Activated T-cell treated with anti-CD3 and anti-CD28 coated beads, Interleukin-2, amount 50 U/mL, for 72 hours (primary cell): ENCODE results near the gene SCAF1. TPM values are rescaled to one million over a fixed set of nuclear protein-coding genes. Genes with fewer than 3 reads are reported as not detected.
A peak's percentile ranks its signal among the peaks of the same experiment; 100 is the strongest.

Source experiments
- ATAC-seq, 2 donors: fragments of 150-1000 bp; cut with Tn5 transposase; replicated peaks in 1 of 2; 2 replicates each; pipeline ENCODE4 v1.10.0; 2021; ENCODE audit warnings: moderate library complexity in 2 of 2, mild to moderate bottlenecking in 1 of 2
- DNase-seq, 2 donors: peaks; one replicate each; pipeline ENCODE4 v3.0.0; 2021 to 2022; ENCODE audit warnings: mixed read lengths in 1 of 2
- H3K27ac Mint-ChIP-seq: one replicate; pipeline ENCODE4 v1.8.0; 2022; ENCODE audit warnings: mild to moderate bottlenecking, moderate library complexity, mixed read lengths
- H3K27me3 Mint-ChIP-seq: one replicate; pipeline ENCODE4 v1.8.0; 2022; ENCODE audit warnings: low read depth, mixed read lengths
- H3K36me3 Mint-ChIP-seq, 2 donors: one replicate each; pipeline ENCODE4 v1.8.0; 2022; ENCODE audit warnings: mixed read lengths in 2 of 2, mild to moderate bottlenecking in 1 of 2; ENCODE audit not compliant: insufficient read depth in 2 of 2
- H3K4me1 Mint-ChIP-seq: one replicate; pipeline ENCODE4 v1.8.0; 2022; ENCODE audit warnings: low read depth, mixed read lengths
- H3K4me3 Mint-ChIP-seq, 2 donors: one replicate each; pipeline ENCODE4 v1.8.0; 2022; ENCODE audit warnings: mild to moderate bottlenecking in 2 of 2, mixed read lengths in 2 of 2, moderate library complexity in 2 of 2
- H3K9me3 Mint-ChIP-seq, 2 donors: one replicate each; pipeline ENCODE4 v1.8.0; 2022; ENCODE audit warnings: mixed read lengths in 2 of 2
- total RNA-seq, 2 donors: library from RNA; stranded (reverse); gene quantifications; one replicate each; pipeline ENCODE4 v1.2.3, GENCODE V29; 2022

Gene SCAF1
- total RNA-seq, 2 donors from 2014 or later: 57.7 to 60.1 TPM

DNA sequence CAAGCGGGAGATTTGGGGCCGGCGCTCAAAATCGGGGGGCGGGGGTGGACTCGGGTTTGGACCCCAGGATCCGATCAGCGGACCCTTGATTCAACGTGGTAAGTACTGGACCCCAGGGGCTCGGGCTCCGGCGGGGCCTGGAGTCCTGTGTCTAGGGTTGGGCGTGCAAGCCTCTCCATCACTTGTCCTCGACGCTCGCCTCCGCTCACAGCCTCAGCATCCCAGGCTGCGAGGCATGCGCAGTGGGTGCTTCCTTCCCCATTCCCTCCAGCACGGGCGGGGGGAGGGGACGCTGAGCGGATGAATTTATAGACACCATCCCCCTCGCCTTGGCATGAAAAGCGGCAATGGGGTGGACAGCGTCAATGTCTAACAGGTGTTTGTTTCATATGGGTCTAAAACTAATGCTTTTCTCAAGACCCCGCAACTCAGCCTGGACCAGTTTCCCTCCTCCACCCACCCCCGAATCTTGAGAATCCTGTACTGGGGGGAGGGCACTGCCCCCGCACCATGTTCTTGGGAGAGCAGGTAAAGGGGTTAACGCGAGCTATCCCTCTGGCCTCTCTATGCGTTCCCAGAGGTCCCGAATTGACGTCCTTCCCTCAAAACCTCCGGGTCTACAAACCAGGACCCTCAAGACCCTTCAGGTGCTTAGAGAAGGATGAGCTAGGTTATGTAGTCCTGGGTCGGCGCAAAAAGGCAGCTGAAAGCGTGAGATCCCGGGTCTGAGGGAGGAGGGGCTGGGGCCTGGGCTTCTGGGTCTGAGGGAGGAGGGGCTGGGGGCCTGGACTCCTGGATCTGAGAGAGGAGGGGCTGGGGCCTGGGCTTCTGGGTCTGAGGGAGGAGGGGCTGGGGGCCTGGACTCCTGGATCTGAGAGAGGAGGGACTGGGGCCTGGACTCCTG is 49.5 kb downstream of the SCAF1 start:
- Mint-ChIP-seq H3K27me3 (peaks cover 13% of the 10 kb centered on the region), H3K4me1 (peaks cover 28% of the 10 kb centered on the region), H3K4me3 (peak overlapping the region; percentile 84 to 93), H3K9me3 (no peaks in the 10 kb centered on the region), H3K36me3 (peaks cover 5 to 6% of the 10 kb centered on the region in 2 donors), H3K27ac (no peak overlapping the region)
- ATAC-seq (peak in 1 of 2 donors; percentile 43), DNase-seq (no peak)

DNA sequence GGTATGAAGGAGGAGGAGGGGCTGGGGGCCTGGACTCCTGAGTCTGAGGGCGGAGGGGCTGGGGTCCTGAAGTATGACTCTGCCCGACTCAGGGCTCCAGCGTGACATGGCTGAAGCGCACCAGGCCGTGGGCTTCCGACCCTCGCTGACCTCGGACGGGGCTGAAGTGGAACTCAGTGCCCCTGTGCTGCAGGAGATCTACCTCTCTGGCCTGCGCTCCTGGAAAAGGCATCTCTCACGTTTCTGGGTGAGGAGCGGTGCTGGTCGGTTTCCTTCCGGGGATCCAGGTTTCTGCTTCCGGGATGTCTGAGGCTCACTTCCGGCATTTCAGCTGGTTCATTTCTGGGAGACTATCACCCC is 50.1 kb downstream of the SCAF1 start:
- Mint-ChIP-seq H3K4me3 (no peak overlapping the region), H3K4me1 (peaks cover 28% of the 10 kb centered on the region), H3K27ac (no peak overlapping the region)

DNA sequence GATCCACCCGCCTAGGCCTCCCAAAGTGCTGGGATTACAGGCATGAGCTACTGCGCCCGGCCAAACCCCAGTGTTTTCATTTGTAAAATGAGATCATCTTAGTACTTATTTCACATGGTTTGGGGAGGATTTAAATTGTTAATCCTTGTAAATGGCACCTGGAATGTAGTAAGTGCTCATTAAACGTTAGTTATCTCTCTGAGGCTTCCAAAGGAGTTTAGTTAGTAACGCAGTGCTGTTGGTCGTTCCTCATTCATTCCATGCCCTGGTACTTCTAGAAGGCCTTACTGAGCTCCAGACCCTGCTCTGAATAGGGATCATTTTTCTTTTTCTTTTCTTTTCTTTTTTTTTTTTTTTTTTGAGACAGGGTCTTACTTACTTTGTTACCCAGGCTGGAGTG is 54.1 kb downstream of the SCAF1 start:
- Mint-ChIP-seq H3K27me3 (peaks cover 4% of the 10 kb centered on the region), H3K36me3 (no peaks in the 10 kb centered on the region), H3K4me1 (peaks cover 4% of the 10 kb centered on the region), H3K27ac (no peak overlapping the region), H3K4me3 (no peak overlapping the region), H3K9me3 (no peaks in the 10 kb centered on the region)
- ATAC-seq: no peak
- DNase-seq: no peak

More for the DNA sequence above, 50.1 kb downstream of the SCAF1 start:
- H3K36me3 Mint-ChIP-seq: peaks cover 5 to 6% of the 10 kb centered on the region in 2 donors
- ATAC-seq (no peak), DNase-seq (no peak)
- H3K9me3 Mint-ChIP-seq: no peaks in the 10 kb centered on the region
- peaks cover 13% of the 10 kb centered on the region for H3K27me3 Mint-ChIP-seq

DNA sequence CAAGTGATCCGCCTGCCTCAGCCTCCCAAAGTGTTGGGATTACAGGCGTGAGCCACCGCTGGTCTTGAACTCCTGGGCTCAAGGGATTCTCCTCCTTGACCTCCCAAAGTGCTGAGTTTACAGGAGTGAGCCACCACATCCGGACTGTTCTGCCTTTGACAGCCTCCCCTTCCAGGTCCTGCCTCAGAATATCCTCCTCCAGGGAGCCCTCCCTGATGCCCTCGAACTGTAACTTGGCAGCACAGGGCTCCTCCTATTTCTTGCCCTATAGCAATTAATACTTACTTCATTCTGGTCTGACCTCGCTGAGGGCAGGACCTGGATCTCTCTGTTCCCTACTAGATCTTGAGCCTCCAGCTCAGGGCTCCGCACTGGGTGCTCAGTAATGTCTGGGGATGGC is 54.9 kb downstream of the SCAF1 start:
- Mint-ChIP-seq H3K4me3 (no peak overlapping the region), H3K36me3 (no peaks in the 10 kb centered on the region), H3K27me3 (no peaks in the 10 kb centered on the region), H3K9me3 (no peaks in the 10 kb centered on the region), H3K27ac (no peak overlapping the region), H3K4me1 (no peaks in the 10 kb centered on the region)
- ATAC-seq (no peak), DNase-seq (no peak)

DNA sequence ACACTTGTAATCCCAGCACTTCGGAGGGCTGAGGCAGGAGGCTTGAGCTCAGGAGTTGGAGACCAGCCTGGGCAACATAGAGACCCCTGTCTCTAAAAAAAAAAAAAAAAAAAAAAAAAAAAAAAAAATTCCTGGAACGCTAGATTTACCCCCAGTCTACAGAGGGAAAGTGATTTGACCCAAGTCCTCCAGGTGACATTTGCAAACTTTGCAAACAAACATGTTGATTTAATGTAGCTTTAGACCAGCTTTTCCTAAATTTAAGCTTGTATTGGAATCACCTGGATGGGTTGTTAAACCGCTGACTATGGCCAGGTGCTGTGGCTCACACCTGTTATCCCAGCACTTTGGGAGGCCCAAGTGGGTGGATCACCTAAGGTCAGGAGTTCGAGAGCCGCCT is 57.4 kb downstream of the SCAF1 start:
- no peaks in the 10 kb centered on the region for H3K36me3 Mint-ChIP-seq
- H3K4me3 Mint-ChIP-seq: no peak overlapping the region
- H3K4me1 Mint-ChIP-seq: no peaks in the 10 kb centered on the region
- H3K27me3 Mint-ChIP-seq: no peaks in the 10 kb centered on the region
- DNase-seq (no peak), ATAC-seq (no peak)
- H3K27ac Mint-ChIP-seq: no peak overlapping the region
- no peaks in the 10 kb centered on the region for H3K9me3 Mint-ChIP-seq

DNA sequence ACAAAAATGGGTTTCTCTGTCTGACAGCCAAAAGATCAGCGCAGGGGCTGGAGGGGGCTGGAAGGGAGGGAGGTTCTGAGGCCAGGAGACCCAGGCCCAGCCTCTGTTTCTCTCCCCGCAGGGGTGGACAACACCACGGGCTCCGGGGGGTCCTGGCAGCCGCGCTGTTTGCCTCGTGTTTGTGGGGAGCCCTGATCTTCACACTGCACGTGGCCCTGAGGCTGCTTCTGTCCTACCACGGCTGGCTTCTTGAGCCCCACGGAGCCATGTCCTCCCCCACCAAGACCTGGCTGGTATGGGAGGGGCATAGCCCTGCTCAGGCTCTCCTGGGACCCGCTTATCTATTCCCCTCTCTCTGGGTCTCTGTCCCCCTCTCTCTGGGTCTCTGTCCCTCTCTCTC is 58.6 kb downstream of the SCAF1 start:
- DNase-seq (no peak), ATAC-seq (peak in 1 of 2 donors; percentile 18)
- Mint-ChIP-seq H3K36me3 (no peaks in the 10 kb centered on the region), H3K9me3 (no peaks in the 10 kb centered on the region), H3K4me3 (no peak overlapping the region), H3K4me1 (no peaks in the 10 kb centered on the region), H3K27me3 (no peaks in the 10 kb centered on the region), H3K27ac (no peak overlapping the region)

DNA sequence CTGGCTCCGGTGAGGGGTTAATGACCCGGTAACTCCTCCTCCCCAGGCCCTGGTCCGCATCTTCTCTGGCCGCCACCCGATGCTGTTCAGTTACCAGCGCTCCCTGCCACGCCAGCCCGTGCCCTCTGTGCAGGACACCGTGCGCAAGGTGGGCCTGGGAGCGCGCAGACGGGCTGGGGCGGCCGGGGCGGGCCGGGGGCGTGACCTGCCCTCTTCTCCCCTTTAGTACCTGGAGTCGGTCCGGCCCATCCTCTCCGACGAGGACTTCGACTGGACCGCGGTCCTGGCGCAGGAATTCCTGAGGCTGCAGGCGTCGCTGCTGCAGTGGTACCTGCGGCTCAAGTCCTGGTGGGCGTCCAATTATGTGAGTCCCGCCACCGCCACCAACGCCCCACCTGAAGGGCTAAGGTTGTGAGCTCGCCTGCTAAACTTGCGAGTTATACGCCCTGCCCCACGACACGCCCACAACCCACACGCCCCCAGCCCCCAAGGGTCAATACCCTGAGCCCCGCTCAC is 59.3 kb downstream of the SCAF1 start:
- H3K36me3 Mint-ChIP-seq: no peaks in the 10 kb centered on the region
- H3K9me3 Mint-ChIP-seq: no peaks in the 10 kb centered on the region
- H3K4me1 Mint-ChIP-seq: no peaks in the 10 kb centered on the region
- H3K27me3 Mint-ChIP-seq: no peaks in the 10 kb centered on the region
- H3K4me3 Mint-ChIP-seq: no peak overlapping the region
- ATAC-seq: peak; percentile 26 to 65
- H3K27ac Mint-ChIP-seq: no peak overlapping the region
- no peak for DNase-seq

DNA sequence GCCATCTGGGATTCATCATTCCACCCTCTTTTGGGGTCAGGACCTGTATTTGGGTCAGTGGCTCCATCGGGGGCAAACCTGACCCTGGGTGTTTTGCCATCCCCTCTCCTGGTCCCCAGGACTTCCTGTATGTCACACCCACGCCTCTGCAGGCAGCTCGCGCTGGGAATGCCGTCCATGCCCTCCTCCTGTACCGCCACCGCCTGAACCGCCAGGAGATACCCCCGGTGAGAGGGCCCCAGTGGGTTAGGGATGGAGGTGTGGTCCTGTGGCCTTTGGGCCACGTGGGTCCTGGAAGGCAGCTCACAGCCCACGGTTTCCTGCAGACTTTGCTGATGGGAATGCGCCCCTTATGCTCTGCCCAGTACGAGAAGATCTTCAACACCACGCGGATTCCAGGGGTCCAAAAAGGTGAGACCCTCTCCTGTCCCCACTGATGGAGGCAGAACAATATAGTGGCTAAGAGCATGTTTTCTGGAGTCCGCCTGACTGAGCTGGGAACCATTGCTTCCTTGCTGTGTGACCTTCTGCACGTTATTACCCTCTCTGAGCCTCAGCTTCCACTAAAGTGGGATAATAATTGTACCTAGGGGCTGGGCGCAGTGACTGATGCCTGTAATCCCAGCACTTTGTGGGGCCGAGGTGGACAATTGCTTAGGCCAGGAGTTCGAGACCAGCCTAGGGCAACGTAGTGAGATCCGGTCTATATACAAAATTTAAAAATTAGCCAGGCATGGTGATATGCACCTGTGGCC is 63.1 kb downstream of the SCAF1 start:
- ATAC-seq (no peak), DNase-seq (no peak)
- Mint-ChIP-seq H3K4me3 (no peak overlapping the region), H3K36me3 (no peaks in the 10 kb centered on the region), H3K27ac (no peak overlapping the region), H3K4me1 (no peaks in the 10 kb centered on the region), H3K27me3 (no peaks in the 10 kb centered on the region), H3K9me3 (no peaks in the 10 kb centered on the region)

DNA sequence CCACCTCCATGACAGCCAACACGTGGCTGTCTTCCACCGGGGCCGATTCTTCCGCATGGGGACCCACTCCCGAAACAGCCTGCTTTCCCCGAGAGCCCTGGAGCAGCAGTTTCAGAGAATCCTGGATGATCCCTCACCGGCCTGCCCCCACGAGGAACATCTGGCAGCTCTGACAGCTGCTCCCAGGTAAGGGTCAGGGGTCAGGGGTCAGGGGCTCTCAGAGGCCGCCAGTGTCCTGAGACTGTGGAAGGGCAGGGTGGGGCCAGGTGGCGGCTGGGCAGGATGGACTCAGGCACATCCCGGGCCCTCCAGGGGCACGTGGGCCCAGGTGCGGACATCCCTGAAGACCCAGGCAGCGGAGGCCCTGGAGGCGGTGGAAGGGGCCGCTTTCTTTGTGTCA is 63.9 kb downstream of the SCAF1 start:
- Mint-ChIP-seq H3K27ac (no peak overlapping the region), H3K27me3 (no peaks in the 10 kb centered on the region), H3K4me3 (no peak overlapping the region), H3K4me1 (no peaks in the 10 kb centered on the region), H3K36me3 (no peaks in the 10 kb centered on the region), H3K9me3 (no peaks in the 10 kb centered on the region)
- no peak for DNase-seq
- ATAC-seq: no peak

Other genes starting within 250 kb of the SCAF1 start
- gene PTH2, start 218.8 kb upstream of the SCAF1 start, total RNA-seq: not detected
- not detected for gene GFY, start 216.8 kb upstream of the SCAF1 start, total RNA-seq
- under 1 TPM; 0.42 to 0.74 TPM for gene SLC17A7, start 200.7 kb upstream of the SCAF1 start, total RNA-seq
- gene PIH1D1, start 190.4 kb upstream of the SCAF1 start, total RNA-seq: 100 to 1,000 TPM; 128 to 132 TPM
- gene ALDH16A1, start 189.0 kb upstream of the SCAF1 start, total RNA-seq: 10 to 100 TPM; 21.8 to 23.4 TPM
- gene FLT3LG, start 168.0 kb upstream of the SCAF1 start, total RNA-seq: 10 to 100 TPM; 69.7 to 76.3 TPM
- 1,000 to 10,000 TPM; 4,603 to 5,026 TPM for gene RPL13A, start 154.6 kb upstream of the SCAF1 start, total RNA-seq
- gene RPS11, start 145.8 kb upstream of the SCAF1 start, total RNA-seq: 1,000 to 10,000 TPM; 2,679 to 2,721 TPM
- gene FCGRT, start 129.5 kb upstream of the SCAF1 start, total RNA-seq: 10 to 100 TPM; 21.2 to 24.1 TPM
- 1 to 10 TPM; 3.2 to 4.3 TPM for gene RCN3, start 114.2 kb upstream of the SCAF1 start, total RNA-seq
- gene NOSIP, start 61.7 kb upstream of the SCAF1 start, total RNA-seq: 10 to 100 TPM; 66.0 to 72.7 TPM
- gene PRRG2, start 60.9 kb upstream of the SCAF1 start, total RNA-seq: 1 to 10 TPM in 1 of 2 donors, under 1 TPM in 1; 0.88 to 1.1 TPM
- gene PRR12, start 51.0 kb upstream of the SCAF1 start, total RNA-seq: 10 to 100 TPM; 23.9 to 24.6 TPM
- gene RRAS, start 2.1 kb upstream of the SCAF1 start, total RNA-seq: 10 to 100 TPM; 11.3 to 13.5 TPM
- gene IRF3, start 23.6 kb downstream of the SCAF1 start, total RNA-seq: 100 to 1,000 TPM; 135 to 141 TPM
- gene BCL2L12, start 23.7 kb downstream of the SCAF1 start, total RNA-seq: 10 to 100 TPM; 80.3 to 82.6 TPM
- gene PRMT1, start 35.1 kb downstream of the SCAF1 start, total RNA-seq: 100 to 1,000 TPM; 201 to 251 TPM
- 1 to 10 TPM; 4.1 to 8.1 TPM for gene ADM5, start 47.4 kb downstream of the SCAF1 start, total RNA-seq
- 1 to 10 TPM; 1.9 to 2.3 TPM for gene CPT1C, start 48.9 kb downstream of the SCAF1 start, total RNA-seq
- gene TSKS, start 121.1 kb downstream of the SCAF1 start, total RNA-seq: 1 to 10 TPM in 1 of 2 donors, under 1 TPM in 1; 0.19 to 2.4 TPM
- 10 to 100 TPM; 74.5 to 75.8 TPM for gene AP2A1, start 124.8 kb downstream of the SCAF1 start, total RNA-seq
- 10 to 100 TPM; 24.7 to 37.3 TPM for gene FUZ, start 171.1 kb downstream of the SCAF1 start, total RNA-seq
- gene MED25, start 176.1 kb downstream of the SCAF1 start, total RNA-seq: 10 to 100 TPM; 47.0 to 50.2 TPM
- gene PTOV1, start 208.9 kb downstream of the SCAF1 start, total RNA-seq: 10 to 100 TPM; 63.8 to 73.3 TPM
- 10 to 100 TPM; 71.1 to 74.5 TPM for gene PNKP, start 225.4 kb downstream of the SCAF1 start, total RNA-seq
- gene AKT1S1, start 235.1 kb downstream of the SCAF1 start, total RNA-seq: 10 to 100 TPM; 30.5 to 36.6 TPM
- gene TBC1D17, start 235.5 kb downstream of the SCAF1 start, total RNA-seq: 10 to 100 TPM; 47.9 to 53.9 TPM